Lower leg skin (tissue), 4 donors: Measurements from ENCODE around the gene KRTAP10-5. TPM values are rescaled to one million over a fixed set of nuclear protein-coding genes. Genes with fewer than 3 reads are reported as not detected.

Experiments used
- DNase-seq, 2 donors: peaks; one replicate each; pipeline ENCODE4 v3.0.0-alpha.2; 2019; ENCODE audit warnings: low spot score in 2 of 2
- H3K4me3 ChIP-seq: fragments of 200-600 bp; sonication (generic); 2 replicates; pipeline ENCODE4 v1.5.1; 2017; ENCODE audit warnings: mild to moderate bottlenecking, low read depth; ENCODE audit not compliant: poor library complexity, severe bottlenecking
- POLR2A ChIP-seq, 2 donors: fragments of 450-650 bp; IDR thresholded peaks; one replicate each; pipeline ENCODE4 v1.6.1; 2016 to 2017; ENCODE audit warnings: antibody characterized with exemption in 2 of 2, mild to moderate bottlenecking in 1 of 2, moderate library complexity in 1 of 2
- WGBS, 2 donors: methylation state at CpG; one replicate each; pipeline ENCODE4 v1.1.5; 2018; 5-methylcytosine and 5-hydroxymethylcytosine counted together
- intact Hi-C: fragments of 100-400 bp; cut with DNase I; formaldehyde crosslinking; loops from one replicate; pipeline ENCODE4 v1.15.0; 2023; ENCODE audit warnings: low total_unique reads
- total RNA-seq, 4 donors: library from RNA; depleted of rRNA; stranded (reverse); fragments of >200 nt; gene quantifications; one replicate each; pipeline ENCODE4 v1.1.0, GENCODE V29; 2016
- TF ChIP-seq, protein P1 (sequence below), 3 donors: fragments of 450-650 bp; IDR thresholded peaks; one replicate each; pipeline ENCODE4 v1.5.1; 2016; ENCODE audit warnings: antibody characterized with exemption in 3 of 3, mild to moderate bottlenecking in 3 of 3, moderate library complexity in 2 of 3

KRTAP10-5 gene
- total RNA-seq, 4 donors from 2014 or later: 6.1 TPM; not detected in 3

DNA sequence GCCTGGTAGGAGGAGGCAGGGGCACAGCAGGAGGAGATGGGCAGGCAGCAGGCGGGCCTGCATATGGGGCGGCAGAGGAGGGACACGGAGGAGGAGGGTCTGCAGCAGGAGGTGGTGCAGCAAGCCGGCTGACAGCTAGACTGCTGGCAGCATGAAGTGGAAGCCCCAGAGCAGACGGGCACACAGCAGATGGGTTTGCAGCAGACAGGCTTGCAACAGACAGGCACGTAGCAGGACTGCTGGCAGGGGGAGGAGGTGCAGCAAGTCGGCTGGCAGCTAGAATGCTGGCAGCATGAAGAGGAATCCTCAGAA is 615 bp downstream of the KRTAP10-5 start:
- TF ChIP-seq, protein P1, sequence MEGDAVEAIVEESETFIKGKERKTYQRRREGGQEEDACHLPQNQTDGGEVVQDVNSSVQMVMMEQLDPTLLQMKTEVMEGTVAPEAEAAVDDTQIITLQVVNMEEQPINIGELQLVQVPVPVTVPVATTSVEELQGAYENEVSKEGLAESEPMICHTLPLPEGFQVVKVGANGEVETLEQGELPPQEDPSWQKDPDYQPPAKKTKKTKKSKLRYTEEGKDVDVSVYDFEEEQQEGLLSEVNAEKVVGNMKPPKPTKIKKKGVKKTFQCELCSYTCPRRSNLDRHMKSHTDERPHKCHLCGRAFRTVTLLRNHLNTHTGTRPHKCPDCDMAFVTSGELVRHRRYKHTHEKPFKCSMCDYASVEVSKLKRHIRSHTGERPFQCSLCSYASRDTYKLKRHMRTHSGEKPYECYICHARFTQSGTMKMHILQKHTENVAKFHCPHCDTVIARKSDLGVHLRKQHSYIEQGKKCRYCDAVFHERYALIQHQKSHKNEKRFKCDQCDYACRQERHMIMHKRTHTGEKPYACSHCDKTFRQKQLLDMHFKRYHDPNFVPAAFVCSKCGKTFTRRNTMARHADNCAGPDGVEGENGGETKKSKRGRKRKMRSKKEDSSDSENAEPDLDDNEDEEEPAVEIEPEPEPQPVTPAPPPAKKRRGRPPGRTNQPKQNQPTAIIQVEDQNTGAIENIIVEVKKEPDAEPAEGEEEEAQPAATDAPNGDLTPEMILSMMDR (IDR thresholded peaks at IDR 0.05): no peak
- TF ChIP-seq POLR2A (IDR thresholded peaks at IDR 0.05): no peak

DNA sequence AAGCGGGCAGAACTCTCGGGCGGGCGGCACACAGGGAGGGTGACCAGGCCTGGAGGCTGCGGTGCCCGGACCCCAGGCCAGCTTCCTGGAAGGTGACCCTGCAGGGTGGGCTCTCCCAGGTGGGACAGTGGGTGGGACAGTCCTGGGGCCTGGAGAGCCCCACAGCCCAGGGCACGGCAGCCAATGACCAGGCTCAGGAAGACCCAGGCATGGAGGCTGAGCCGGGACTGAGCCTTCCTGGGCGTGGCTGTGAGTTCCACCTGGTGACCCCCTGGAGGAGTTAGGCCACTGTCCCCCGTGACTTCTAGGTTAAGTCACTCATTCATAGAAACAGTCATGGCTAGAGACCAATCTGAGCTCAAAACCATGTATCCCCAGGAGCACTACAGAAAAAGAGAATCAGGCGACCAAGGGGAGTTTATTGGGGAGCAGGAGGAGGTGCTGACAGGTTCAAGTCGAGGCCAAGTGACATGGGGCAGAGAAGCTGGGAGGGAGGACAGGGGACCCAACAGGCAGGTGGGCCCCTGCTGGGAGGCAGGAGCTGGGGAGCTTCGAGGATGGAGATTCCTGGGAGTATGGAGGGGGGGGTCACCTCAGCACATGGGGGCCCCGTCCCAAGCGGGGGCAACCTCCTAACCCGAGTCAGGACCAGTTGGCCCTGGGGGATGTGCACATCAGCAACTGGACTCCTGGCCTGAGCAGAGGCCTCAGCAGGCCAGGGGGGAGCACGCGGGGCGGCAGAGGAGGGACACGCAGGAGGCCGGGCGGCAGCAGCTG is 1.2 kb downstream of the KRTAP10-5 start:
- H3K4me3 ChIP-seq: no peak overlapping the region
- 80 to 84% methylated on average over 15 to 17 of the region's 22 CpGs for WGBS, 2 donors
- intact Hi-C loops: no loop called here
- peak in 1 of 2 donors; percentile 65 for DNase-seq
- no peak for TF ChIP-seq POLR2A (IDR thresholded peaks at IDR 0.05)
- TF ChIP-seq, protein P1 (IDR thresholded peaks at IDR 0.05): no peak

More for the DNA sequence above, 615 bp downstream of the KRTAP10-5 start:
- DNase-seq: peak in 1 of 2 donors; percentile 48
- H3K4me3 ChIP-seq: no peak overlapping the region
- intact Hi-C loops: no loop called here
- WGBS, 2 donors: 64 to 66% methylated on average over 7 of the region's 7 CpGs

DNA sequence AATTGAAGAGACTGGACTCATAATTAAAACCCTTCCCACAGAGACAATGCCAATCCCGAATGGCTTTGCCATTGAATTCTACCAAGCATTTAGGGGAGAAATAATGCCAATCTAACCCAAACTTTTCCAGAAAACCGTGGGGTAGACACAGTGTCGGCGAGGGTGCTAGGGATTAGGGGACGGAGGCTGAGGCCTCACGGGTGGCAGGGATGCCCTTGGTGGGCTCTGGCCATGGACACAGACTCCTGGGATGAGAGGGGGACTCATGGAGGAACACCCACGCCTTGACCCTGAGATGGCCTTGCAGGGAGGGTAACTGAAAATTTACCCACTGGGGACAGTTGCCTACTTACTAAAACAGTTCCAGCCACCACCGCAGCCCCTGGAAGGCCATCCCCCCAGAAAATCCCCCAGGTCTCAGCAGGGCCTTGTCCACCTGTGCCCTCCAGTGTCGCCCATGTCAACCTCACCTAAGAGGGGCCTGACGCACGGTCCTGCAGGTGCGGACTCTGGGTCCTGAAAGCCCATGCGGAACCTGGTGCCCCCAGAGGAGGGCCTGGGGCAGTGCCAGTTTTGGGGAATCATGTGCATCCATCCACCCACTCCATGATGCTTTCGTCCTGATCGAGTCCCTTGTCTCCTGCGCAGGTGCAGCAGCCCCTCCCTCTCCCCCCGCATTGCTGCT is 1.9 kb downstream of the KRTAP10-5 start:
- 89 to 94% methylated on average over 14 of the region's 17 CpGs for WGBS, 2 donors
- H3K4me3 ChIP-seq: no peak overlapping the region
- DNase-seq: peak in 1 of 2 donors; percentile 71
- TF ChIP-seq, protein P1 (IDR thresholded peaks at IDR 0.05): no peak
- no peak for TF ChIP-seq POLR2A (IDR thresholded peaks at IDR 0.05)
- intact Hi-C loops: no loop called here

DNA sequence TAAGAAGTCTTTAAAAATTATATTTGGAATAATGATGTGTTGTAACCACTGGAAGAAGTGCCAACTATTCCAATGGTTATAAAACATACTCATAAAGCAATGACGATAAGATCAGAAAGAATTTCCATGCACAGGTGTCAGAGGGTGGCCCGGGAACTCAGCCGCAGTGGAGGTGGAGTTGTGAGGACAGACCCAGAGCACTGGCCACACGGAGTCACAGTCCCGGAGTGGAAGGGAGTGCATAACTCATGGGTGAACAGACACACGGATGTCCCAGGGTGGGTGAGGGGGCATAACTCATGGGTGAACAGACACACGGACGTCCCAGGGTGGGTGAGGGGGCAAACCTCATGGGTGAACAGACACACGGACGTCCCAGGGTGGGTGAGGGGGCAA is 4.4 kb downstream of the KRTAP10-5 start:
- TF ChIP-seq, protein P1 (IDR thresholded peaks at IDR 0.05): no peak
- TF ChIP-seq POLR2A (IDR thresholded peaks at IDR 0.05): no peak
- intact Hi-C loops: no loop called here
- WGBS, 2 donors: 82 to 84% methylated on average over 8 to 10 of the region's 10 CpGs
- H3K4me3 ChIP-seq: no peak overlapping the region
- DNase-seq: peak in 1 of 2 donors; percentile 62

DNA sequence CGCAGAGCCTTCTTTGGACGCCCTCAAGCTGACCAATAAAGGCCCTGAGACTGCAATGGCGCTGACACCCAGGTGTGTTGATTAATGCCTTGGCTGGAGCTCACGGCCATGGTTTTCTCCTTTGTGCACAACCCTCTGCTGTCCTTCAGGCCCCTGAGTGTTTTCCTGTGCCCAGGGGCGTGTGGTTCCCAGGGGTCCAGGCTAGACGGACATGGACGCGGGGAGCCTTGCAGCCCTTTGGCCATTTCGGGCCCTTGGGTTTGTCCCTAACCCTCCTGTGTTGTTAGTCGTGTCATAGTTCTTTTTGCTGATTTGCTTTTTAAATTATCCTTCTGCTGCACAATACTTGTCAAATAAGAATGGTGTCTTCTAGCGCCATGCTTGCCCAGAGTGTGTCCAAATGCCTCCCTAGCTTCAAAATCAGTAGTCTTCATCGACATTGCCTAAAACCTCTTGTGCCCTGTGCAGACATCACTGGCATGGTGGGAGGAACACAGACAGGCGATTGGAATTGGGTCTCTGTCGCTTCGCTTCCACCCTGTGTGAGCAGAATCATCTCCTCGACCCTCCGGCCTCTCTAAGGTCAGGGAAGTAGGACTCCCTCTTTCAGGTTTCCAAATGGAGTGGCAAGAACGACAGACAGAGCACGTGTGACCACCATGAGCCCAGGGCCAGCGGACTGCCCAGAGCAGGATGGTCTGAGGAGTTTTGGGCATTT is 4.9 kb downstream of the KRTAP10-5 start:
- H3K4me3 ChIP-seq: no peak overlapping the region
- intact Hi-C loops: no loop called here
- WGBS, 2 donors: 87 to 91% methylated on average over 20 of the region's 20 CpGs
- peak in 1 of 2 donors; percentile 63 for DNase-seq
- TF ChIP-seq, protein P1 (IDR thresholded peaks at IDR 0.05): no peak
- no peak for TF ChIP-seq POLR2A (IDR thresholded peaks at IDR 0.05)
